DOHH2 (cell line): ENCODE measurements around the gene COX6A2.

Experiments used
- EZH2phosphoT487 ChIP-seq: fragments of 200-600 bp; sonication (generic); IDR thresholded peaks from 2 replicates; pipeline ENCODE4 v1.6.1; 2017; ENCODE audit warnings: borderline replicate concordance, mild to moderate bottlenecking, antibody characterized with exemption, low read length, moderate library complexity, mixed read lengths
- TF ChIP-seq, protein P1 (sequence below): fragments of 200-600 bp; sonication (generic); IDR thresholded peaks from one replicate; pipeline ENCODE4 v1.5.1; 2014; ENCODE audit warnings: antibody characterized with exemption, mild to moderate bottlenecking, low read depth, low read length; ENCODE audit not compliant: poor library complexity, severe bottlenecking

DNA sequence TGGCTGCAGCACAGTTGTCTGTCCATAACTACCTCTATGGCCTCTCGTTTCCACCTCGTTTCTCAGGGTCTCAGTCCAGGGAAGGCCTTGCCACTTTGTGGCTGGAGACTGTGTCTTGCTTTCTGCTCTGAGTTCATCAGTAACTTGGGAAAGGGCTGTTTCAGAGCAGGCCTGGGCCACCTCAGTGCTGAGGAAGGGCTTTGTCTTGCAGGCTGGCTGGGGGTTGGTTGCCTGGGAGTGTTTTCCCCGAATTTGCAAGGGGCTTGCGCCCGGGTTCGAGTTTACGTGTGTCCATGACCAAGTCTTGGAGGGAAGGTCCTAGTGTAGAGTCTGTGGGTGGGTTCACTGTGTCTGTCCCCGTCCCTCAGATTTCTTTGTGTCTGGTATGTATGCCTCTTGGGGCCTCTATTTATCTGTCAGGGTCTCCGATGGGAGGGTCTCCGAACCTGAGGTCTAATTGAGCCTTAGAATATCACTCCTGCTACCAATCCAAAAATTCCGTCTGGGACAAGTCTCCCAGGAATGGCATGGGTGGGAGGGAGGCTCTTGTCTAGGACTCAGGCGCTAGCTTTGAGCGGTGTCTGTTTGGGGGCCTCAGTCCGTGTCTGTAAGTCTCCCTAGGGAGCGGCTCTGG lies 43.2 kb upstream of the COX6A2 start:
- TF ChIP-seq, protein P1, sequence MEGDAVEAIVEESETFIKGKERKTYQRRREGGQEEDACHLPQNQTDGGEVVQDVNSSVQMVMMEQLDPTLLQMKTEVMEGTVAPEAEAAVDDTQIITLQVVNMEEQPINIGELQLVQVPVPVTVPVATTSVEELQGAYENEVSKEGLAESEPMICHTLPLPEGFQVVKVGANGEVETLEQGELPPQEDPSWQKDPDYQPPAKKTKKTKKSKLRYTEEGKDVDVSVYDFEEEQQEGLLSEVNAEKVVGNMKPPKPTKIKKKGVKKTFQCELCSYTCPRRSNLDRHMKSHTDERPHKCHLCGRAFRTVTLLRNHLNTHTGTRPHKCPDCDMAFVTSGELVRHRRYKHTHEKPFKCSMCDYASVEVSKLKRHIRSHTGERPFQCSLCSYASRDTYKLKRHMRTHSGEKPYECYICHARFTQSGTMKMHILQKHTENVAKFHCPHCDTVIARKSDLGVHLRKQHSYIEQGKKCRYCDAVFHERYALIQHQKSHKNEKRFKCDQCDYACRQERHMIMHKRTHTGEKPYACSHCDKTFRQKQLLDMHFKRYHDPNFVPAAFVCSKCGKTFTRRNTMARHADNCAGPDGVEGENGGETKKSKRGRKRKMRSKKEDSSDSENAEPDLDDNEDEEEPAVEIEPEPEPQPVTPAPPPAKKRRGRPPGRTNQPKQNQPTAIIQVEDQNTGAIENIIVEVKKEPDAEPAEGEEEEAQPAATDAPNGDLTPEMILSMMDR, result no peak
- no peak for TF ChIP-seq EZH2phosphoT487
